Measurements from ENCODE around the gene NDUFS6.
"Not testable (repeated sequence)": the region's sequence is repeated elsewhere in the genome, so short reads cannot be mapped to it uniquely, and the experiment has no call there.

Gene NDUFS6

DNA sequence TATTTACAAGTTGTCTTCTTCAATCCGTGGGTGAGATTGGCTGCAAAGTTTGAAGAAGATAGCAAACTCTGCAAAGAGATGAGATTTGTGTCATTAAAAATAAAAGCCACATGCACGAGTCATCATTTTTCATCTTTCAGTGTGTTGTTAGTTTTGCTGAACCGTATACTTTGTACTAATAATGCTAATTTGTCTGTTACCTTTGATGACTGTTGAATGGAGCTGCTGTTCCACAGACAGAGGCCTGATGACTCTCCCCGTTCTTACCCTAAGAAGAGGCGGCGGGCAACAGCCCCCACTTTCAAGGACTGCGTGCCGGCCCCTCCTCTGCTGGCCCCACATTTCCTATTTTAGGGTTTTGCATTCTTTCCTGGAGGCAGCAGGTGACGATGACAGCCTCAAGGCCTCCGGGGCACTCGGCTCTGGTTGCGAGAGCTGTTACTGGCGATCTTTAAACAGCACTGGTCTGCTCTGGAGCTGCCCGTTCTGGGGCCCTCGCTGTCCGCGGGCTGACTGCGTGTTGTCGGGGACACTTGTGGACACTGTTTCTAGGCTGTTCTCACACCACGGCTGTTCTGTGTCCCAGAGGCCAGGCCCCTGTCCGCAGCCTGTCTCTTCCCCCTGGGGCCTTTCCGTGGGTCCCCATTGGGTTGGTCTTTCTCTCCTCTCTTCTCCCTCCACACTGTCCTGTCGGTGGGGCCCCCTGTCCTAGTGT is 35.1 kb downstream of the NDUFS6 start:
- peak; percentile 59 for DNase-seq

DNA sequence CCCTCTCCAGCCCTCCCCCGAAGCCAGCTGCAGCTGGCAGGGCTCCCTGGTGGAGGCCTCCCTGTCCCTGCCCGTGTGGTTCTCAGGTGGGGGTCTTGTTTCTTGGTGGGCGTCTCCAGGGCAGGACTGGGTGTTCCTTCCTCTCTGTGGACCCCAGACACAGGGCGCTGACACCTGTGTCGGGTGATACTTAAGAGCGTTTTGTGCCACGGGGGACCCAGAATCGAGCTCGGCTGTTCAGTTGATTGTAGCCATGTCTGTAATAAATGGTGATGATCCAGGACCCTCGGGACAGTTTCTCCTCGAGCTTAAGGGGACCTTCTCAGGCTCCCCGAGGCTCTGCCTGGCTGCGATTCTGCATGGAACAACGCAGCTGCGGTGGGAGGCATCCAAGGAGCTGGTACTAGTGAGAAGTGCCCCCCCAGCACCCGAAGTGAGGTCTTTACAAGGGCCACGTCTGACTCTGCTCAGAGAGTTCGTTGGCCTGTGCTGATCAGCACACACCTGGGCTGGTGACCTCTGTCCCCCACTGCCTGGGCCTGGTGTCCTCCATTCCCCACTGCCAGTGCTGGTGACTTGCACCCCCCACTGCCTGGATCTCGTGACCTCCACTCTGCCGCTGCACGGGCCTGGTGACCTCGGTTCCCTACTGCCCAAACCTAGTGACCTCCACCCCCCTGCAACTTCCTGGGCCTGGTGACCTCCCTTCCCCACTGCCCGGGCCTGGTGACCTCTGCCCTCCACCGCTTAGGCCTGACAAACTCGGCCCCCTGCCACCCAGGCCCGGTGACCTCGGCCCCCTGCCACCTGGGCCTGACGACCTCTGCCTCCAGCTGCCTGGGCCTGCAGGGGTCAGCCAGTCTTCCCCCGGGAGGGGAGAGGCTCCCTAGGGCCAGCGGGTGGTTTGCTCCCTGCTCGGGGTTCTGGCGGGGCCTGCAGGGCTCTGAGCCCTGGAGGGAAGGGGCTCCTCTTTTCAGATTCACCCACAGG is 36.0 kb downstream of the NDUFS6 start:
- DNase-seq = no peak

DNA sequence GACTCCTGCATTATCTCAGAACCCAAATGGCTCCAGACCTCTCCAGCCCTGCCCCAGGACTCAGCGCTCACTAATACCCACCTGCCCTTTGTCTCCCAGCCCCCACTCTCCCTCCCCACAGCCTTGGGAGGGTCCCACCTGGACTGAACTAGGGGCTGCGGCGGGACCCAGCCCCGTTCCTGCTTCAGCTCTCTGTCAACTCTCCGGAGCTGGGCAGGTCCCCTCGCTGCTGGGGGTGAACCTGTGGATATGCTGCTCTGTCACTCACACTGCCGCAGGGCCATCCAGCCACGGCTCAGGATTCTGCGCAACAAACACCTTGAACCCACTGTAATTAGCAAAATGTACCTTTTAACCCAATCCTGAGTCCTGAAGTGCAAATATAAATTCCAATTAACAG is 36.8 kb downstream of the NDUFS6 start:
- DNase-seq = no peak

DNA sequence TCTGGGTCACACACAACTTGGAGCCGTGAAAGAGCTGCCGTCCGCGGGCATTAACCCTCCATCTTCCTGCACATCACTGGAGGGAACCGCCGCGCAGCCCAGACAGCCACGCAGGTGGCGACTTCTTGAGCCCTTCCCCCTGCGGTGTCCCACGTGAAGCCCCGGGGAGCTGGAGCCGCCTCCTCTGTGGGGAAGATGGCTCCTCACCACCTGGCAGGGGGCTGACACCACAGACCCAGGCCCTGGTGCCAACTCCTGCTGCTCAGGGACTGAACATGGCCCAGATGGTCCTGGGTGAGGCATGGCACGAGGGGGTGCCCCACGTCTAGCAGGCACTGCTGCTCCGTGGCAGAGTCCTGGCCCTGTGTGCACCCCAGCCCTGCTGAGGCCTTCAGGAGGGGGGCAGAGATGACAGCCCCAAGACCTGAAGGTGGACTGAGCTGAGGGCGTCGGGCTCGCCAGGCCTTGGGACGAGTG is 38.9 kb downstream of the NDUFS6 start:
- no peak for DNase-seq

DNA sequence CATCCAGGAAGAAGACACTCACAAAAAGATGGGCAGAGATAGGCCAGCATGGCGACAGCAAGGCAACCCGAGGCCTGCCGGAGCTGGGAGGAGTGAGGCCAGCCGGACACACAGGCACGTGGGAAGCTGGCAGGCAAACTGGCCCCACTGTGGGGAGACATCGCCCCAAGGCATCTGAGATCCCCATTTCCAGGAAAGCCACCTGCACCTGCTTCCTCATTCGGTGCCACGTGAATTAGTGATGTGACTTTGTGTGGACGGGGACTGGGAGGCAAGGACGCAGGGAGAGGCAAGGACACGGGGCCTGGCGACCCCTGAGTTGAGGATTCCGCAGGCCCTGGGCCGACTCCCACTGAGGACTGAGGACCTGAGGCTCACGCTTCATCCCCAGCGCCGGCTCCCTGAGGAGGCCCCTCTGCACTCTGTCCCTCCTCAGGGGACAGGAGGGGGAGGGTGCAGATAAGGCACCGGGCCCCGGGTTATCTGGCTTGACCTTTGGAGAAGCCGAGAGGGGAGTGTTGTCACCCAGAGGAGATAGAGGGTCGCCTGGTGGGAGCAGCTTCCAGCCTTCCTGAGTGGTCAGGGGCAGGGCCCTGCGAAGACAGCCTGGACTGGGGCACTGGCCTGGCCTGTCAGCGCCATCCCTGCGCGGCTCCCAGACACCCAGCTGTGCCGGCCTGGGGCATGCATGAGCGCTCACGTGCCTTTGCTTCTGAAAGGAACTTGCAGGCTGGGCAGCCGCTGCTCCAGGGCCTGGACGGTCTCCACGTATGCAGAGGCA is 39.7 kb downstream of the NDUFS6 start:
- DNase-seq = no peak

DNA sequence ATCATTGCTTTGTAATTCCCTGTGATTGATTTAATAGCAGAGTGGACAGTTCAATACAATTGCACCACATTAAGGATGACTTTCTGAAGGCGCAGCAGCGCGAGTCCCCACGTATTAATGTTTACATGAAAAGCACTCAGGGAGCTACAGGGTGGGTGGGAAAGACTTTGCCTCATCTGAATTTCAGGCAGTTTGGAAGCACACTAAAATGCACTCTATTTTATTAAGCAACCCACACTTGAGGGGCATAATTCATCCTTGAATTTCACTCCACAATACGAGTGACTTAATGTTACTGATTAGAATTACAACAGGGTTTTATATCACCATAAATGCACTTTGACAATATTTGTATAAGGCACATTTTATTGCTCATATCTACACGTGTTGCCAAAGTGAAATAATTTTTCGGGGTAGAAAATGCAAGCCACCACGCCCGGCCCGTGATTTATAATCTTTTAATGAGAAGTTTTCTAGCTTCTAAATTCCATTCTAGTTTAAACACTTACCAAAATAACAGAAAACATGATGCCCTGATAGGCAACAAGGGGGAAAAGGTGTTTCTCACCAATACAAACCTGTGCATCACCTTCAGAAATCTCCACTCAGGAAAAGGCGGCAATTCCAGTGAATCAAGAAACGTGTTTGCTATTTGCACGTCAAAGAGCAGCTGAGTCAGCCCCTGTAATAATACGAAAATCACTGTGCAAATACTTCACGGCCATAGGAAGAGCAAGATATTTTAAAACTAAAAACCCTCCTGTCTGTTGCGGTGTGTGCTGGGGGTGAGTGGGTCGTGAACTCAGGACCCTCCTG is 41.0 kb downstream of the NDUFS6 start:
- no peak for DNase-seq

DNA sequence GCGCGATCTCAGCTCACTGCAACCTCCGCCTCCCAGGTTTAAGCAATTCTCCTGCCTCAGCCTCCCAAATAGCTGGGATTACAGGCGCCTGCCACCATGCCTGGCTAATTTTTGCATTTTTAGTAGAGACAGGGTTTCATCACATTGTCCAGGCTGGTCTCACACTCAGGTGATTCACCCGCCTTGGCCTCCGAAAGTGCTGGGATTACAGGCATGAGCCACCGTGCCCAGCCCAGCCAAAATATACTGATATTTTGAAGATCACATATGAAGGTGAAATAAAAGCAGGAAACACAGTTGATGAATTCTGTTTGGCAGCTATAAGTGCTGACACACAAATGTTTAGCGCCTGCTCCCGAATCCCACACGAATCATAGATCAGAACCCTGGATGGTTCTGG is 42.6 kb downstream of the NDUFS6 start:
- DNase-seq = not testable (repeated sequence)

DNA sequence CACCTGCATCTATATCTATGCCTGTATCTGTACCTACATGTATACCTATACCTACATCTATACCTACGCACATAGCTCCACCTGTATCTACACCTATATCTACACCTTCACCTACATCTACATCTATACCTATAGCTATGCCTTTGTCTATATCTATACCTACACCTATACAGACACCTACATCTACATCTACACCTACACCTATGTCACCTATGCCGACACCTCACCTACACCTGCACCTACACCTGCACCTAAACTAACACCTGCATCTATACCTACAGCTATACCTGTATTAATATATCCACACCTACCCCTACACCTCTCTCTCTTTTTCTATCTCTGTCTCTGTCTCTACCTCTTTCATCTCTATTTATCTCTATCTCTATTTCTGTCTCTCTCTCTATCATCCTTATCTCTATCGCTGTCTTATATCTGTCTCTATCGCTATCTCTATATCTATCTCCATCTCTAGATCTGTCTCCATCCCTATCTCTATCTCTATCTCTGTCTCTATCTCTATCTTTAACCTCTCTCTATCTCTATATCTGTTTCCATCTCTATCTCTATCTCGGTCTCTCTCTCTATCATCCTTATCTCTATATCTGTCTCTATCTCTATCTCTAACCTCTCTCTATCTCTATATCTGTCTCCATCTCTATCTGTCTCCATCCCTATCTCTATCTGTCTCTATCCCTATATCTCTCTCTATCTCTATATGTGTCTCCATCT is 43.7 kb downstream of the NDUFS6 start:
- no peak for DNase-seq

DNA sequence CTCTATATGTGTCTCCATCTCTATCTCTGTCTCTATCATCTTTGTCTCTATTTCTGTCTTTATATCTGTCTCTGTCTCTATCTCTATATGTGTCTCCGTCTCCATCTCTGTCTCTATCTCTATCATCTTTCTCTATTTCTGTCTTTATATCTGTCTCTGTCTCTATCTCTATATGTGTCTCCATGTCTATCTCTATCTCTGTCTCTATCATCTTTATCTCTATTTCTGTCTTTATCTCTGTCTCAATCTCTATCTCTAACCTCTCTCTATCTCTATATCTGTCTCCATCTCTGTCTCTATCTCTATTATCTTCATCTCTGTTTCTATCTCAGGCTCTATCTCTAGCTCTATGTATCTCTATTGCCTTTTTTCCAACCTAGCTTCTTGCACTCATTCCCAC is 44.5 kb downstream of the NDUFS6 start:
- no peak for DNase-seq

DNA sequence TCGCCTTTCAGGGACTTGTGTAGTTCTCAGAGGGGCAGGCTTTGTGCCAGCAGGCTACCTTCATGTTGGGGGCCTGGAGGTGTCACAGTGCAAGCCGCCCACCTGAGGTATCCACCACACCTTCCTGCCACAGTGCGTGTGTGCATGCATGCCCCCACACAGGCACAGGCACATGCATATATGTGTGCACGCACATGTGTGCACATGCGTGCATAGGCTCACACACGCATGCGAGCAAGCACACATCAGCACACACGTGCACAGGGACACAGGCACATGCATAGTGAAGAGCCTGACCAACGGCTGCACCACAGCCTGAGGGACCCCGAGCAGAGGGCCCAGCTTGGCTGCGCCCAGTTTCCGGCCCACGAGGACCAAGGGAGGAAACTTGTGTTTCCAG is 45.4 kb downstream of the NDUFS6 start:
- no peak for DNase-seq

DNA sequence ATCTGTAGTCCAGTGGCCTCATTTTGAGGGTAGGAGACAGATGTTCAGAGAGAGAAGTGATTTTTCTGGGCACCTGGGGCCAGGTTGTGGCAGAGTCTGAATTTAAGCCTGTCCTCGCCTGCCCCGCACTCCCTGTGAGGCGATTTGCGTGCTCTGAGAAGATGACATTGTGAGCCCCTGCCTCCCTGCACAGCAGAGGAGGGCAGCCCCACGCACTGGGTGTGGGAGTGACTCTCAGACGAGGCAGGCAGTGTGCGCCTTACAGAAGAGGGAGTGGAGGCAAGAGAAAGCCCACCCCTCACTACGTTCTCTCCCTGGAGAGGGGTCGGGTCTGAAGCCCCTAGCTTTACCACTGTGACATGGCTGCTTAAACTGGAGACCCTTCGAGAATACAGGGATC is 45.8 kb downstream of the NDUFS6 start:
- DNase-seq = no peak

DNA sequence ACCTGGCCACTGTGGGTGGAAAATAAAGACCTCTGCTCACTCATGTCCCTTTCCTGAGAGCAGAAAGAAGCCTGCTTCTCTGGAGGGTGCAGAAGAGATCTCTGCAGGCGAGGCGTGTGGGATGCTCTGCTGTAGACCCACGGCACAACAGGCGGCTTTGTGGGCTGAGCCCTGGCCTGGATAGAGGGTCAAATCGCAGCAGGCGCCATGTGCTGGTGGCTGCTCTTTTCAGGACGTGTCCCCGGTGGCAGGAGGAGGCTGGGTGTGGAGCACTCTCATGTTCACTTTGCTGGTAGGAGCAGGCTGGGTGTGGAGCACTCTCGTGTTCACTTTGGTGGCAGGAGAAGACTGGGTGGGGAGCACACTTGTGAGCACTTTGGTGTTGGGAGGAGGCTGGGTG is 46.4 kb downstream of the NDUFS6 start:
- DNase-seq = no peak

DNA sequence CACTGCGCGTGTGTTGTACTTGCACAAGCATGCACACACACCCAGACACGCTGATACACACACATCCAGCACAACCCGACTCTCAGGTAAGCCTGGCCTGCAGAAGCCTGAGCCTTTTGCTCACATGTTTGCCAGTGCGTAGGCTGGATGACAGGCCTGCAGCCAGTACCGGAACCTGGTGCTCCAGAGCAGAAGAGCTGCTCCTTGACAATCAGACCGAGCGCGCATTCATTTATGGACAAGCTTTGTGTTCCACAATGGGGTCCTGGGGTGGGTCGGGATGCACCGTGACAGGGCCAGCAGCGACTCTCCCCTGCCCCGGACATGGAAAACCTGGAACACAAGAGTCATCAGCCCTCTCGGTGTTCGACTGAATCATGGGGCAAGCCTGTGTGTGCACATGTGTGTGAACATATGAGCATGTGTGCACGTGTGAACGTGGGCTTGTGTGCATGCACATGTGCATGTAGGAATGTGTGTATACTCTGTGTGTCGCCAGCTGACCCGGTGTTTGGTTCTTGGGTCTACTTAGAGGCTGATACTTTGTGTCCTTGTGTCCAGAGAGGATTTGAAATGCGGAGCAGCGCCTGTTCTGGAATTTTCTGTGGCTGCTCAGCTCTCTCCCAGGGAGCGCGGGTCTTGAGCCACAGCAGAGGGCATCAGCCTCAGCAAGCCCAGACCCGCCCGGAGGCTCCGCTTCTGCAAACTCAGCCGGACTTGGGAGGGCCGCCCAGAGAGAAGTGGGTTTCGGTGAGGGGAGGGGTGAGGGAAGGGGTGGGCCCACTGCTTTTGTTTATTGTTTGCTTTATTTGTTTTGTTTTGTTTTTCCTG is 49.3 kb downstream of the NDUFS6 start:
- no peak for DNase-seq

DNA sequence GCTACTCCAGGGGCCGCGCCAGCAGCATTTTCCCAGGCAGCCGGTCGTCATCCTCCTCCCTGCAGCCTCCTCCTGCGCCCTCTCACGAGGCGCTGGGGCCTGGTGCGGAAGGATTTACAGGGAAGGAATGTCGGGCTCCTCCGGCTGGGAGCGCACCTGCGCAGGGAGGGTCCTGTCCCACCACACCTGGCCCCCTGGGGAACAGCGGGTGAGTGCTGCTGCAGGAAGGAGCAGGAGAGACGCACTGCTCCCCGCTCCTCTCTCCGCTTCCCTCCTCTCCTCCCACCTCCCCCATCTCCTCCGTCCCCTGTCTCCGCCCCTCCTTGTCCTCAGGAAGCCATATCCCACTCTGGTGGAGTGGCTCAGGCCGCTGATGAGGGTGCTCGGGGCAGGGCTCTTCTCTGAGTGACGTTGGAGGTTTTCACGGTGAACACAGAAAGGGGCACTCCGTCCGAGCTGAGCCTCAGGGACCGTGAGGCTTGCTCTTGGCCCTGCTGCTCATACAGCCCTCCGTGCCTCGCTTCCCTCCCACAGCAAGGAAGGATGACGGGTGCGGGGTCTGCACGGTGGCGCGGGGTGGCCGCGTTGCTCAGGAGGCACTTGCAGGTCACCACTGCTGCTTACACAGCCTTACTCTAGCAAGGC is 50.2 kb downstream of the NDUFS6 start:
- DNase-seq = no peak

DNA sequence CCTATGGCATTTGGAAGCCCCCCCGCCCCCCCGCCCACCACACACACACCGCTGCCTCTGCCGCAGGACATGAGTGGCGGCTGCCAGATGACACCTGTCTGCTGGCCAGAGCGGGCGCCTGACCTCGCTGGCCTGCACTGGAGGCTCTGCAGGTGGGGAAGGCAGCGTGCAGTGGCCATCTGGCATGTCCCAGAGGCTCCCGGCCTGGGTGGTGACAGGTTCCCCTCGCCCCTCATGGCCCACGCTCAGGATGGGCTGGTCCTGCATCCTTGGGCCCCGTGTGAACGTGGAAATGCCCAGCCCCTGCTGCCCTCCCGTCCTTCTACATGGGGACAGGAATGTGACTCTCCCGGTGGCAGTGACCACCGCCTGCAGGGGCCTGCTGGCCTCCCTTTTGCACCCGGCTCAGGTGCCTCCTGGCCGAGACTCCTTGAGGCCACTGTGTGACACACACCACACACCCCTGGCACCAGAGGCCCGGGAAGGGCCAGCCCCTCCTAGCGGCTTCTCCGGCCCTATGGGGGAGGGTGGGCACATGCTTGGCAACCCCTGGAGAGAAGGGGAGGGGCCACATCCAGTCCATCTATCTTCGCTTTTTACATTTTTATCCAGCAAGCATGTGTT is 51.2 kb downstream of the NDUFS6 start:
- no peak for DNase-seq

DNA sequence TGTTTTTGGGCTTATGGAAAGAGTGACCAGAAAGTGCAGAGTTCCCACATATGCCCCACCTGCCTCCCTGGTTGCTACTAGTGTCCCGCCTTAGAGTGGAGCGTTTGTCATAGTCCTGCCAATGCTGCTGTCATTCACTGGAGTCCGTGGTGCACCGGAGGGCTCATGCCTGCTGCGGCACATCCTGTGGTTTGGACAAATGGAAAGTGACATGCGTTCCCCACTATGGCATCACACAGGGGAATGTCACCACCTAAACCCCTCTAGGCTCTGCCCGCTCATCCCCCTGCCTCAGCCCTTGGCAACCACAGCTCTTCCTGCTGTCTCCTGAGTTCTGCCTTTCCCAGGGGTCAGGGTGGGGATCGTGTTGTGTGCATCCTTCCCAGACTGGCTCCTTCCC is 52.3 kb downstream of the NDUFS6 start:
- DNase-seq = peak; percentile 31

DNA sequence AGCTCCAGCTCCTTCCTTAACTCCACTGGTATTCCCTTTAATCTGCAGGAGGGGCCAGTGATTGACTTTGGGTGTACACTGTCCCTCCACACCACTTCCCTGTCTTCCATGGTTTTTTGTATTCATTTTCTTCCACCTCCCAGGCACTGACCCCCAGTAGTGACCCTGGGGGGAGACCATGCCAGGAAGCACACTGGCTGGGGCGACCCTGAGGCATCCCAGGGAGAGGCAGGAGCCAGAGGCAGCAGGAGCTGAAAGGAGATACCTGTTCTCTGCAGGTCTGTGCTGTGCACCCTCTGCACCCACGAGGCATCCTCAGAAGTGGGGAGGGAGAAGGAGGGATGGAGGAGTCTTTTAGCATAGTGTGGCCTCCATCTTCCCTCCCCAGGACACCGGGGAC is 53.9 kb downstream of the NDUFS6 start:
- no peak for DNase-seq

DNA sequence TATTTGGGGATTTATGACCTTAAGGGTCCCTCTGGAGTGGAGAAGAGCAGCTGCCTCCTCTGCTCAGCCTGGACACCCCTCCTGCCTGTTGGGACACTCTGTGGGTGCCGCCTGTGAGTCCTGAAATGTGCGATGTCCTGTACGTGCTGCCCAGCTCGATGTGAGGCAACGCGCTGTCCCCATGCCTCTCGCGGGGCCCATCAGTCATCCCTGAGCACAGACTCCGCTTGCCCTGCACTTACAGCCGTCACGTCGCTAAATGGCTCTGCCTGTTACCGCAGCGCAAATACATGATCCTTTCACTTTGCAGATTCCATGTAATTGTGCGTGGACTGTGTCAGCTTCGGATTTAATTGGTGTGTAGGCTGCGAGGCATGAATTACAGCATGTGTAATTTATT is 54.4 kb downstream of the NDUFS6 start:
- DNase-seq = no peak

DNA sequence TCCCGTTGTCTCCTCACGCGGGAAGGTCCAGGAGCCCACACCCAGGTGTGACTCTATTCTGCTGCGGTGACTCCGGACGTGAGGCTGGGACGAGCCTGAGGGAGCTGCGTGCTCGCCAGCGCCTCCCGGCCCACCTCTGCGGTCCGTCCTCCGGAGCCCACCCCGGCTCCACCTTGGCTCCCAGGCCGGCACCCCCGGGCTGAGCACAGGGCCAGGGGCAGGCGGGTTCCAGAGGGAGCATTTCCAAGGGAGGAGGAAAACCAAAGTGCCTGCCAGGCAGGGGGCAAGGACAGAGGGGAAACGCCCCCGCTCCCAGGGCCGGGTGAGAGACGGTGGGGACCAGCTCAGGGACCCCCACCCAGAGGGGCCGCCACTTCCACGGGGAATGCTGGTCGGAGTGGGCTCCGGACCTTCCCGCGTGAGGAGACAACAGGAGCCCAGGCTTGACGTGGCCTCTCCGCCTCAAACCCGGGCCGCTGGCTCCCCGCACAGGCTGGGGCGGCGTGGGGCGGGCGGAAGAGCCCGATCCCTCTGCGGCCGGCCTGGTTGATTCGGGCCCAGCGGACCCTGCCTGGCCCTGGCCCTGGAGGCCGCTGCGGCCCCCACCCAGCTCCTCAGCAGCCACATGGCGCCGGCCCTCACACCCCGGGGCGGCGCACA is 55.5 kb downstream of the NDUFS6 start:
- no peak for DNase-seq
